ENCODE results near the gene GZMH.
A peak's percentile ranks its signal among the peaks of the same experiment; 100 is the strongest.

DNA sequence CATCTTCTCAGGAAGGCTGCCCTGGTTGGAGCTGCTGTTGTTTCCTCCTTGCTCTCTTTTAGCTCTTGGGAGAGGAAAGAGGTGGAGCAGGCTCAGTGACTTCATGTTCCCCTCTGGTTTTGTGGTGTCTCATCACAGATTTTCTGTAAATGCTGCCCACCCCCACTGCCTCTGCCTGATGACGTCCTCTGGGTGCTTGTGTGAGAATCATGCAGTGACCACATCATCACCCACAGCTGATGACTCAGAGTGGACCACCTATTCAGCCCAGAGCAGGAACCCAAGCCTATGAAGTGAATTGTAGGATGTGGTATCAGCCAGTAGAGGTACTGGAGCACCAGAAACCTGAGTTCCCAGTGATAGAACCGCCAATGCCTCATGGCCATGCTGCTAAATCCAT is 24.7 kb upstream of the GZMH start, which contains the start of gene GZMB:
- no peak for TF ChIP-seq EZH2phosphoT487 (IDR thresholded peaks at IDR 0.05; ENCODE audit: borderline replicate concordance)
- TF ChIP-seq, protein P1, sequence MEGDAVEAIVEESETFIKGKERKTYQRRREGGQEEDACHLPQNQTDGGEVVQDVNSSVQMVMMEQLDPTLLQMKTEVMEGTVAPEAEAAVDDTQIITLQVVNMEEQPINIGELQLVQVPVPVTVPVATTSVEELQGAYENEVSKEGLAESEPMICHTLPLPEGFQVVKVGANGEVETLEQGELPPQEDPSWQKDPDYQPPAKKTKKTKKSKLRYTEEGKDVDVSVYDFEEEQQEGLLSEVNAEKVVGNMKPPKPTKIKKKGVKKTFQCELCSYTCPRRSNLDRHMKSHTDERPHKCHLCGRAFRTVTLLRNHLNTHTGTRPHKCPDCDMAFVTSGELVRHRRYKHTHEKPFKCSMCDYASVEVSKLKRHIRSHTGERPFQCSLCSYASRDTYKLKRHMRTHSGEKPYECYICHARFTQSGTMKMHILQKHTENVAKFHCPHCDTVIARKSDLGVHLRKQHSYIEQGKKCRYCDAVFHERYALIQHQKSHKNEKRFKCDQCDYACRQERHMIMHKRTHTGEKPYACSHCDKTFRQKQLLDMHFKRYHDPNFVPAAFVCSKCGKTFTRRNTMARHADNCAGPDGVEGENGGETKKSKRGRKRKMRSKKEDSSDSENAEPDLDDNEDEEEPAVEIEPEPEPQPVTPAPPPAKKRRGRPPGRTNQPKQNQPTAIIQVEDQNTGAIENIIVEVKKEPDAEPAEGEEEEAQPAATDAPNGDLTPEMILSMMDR (conservative IDR thresholded peaks at IDR 0.05; ENCODE audit: low read length), result peak; percentile 31; the same call in 1 of the 2 replicates
